Measurements from ENCODE around the gene NSUN7.

Gene NSUN7

DNA sequence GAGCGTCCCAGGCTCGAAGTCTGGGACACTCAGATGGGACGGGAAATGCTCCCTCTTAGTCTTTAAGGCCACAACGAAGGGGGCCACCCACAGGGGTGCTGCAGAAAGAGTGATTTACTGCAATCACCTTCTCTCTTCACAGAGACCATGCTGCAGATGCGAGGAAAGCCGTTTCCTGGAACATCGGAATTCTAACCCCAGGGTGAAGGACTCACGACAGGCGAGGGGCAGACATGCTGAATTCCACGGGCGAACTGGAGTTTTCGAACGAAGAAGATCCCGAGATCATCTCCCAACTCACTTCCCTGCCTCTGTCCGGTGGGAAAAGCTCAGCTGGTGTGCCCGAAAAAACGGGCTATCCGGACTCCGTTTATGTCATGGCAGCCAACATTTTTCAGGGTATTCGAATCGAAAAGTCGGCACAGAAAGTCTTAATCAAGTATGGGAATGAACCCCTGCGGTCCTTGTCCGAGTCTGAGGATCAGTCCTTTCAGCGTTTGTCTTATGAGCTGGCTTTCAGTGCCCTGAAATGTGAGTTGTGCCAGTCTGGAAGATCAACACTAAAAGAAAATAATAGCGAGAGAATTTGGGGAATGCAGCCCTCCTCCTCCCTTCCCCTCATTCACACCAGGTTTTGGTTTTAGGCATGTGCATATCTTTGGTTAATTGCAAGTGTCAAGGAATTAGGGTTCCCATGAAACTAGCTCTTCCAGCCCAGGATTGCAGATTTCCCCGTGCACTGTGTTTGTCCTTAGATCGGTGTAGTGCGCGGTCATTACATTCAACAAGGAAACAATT lies 905 bp downstream of the NSUN7 start:
- TF ChIP-seq, protein P1, sequence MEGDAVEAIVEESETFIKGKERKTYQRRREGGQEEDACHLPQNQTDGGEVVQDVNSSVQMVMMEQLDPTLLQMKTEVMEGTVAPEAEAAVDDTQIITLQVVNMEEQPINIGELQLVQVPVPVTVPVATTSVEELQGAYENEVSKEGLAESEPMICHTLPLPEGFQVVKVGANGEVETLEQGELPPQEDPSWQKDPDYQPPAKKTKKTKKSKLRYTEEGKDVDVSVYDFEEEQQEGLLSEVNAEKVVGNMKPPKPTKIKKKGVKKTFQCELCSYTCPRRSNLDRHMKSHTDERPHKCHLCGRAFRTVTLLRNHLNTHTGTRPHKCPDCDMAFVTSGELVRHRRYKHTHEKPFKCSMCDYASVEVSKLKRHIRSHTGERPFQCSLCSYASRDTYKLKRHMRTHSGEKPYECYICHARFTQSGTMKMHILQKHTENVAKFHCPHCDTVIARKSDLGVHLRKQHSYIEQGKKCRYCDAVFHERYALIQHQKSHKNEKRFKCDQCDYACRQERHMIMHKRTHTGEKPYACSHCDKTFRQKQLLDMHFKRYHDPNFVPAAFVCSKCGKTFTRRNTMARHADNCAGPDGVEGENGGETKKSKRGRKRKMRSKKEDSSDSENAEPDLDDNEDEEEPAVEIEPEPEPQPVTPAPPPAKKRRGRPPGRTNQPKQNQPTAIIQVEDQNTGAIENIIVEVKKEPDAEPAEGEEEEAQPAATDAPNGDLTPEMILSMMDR (IDR thresholded peaks at IDR 0.05), result no peak
- Histone ChIP-seq H3K27me3 (no peaks in the 10 kb centered on the region), H3K36me3 (no peaks in the 10 kb centered on the region), H3K4me3 (peak overlapping the region; percentile 65 to 77), H3K9me3 (no peaks in the 10 kb centered on the region), H3K4me1 (peaks cover 0 to 16% (median 2%) of the 10 kb centered on the region in 4 donors), H3K27ac (peak overlapping the region; percentile 72 to 83)
- no peak for DNase-seq
- intact Hi-C loops (cut with DNase I; ENCODE audit: low total_unique reads), result no loop called here

DNA sequence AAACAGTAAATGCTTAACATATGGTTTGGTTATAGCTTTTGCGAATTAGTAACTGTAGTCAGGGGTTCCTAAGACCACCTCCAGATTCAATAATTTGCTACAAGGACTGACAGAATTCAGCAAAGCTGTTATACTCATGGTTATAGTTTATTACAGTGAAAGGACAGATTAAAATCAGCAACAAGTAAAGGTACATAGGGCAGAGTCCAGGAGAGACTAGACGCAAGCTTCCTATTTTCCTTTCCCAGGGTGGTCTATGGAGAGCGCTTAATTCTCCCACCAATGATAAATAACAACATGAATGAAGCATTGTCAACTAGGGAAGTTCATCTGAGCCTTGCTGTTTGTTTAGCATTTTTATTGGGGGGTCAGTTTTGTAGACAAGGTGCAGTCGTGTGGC lies 5.9 kb downstream of the NSUN7 start:
- no peaks in the 10 kb centered on the region for H3K27me3 ChIP-seq
- intact Hi-C loops (cut with DNase I; ENCODE audit: low total_unique reads), result no loop called here
- no peak overlapping the region for H3K4me3 ChIP-seq
- no peak for DNase-seq
- no peaks in the 10 kb centered on the region for H3K9me3 ChIP-seq
- H3K4me1 ChIP-seq, result peaks cover 0 to 9% (median 0%) of the 10 kb centered on the region in 4 donors
- H3K27ac ChIP-seq, result no peak overlapping the region
- no peaks in the 10 kb centered on the region for H3K36me3 ChIP-seq
- TF ChIP-seq, protein P1 (IDR thresholded peaks at IDR 0.05), result no peak

DNA sequence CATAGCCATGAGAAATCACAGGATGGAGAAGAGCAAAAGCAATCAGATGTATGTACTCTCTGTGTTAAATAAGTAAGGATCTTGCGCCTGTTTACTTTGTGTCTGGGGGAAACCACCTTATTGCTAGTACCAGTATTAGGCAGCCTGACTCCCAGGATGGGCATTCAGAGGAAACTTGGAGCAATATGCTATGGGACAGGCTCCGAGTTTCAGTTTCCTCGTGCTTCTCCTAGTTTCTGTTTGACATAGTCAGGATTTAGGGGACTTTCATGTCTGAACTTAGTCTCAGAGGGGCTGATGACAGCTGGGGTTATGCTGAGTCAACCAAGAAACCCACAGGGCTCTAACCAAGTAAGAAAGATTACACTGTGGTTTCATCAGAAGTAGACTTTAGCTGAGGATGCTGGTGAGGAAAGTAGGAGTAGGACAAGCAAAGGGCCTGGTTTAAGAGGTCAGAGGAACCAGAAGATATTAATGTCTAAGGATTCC lies 13.5 kb downstream of the NSUN7 start:
- H3K36me3 ChIP-seq, result peaks cover 0 to 8% (median 0%) of the 10 kb centered on the region in 3 donors
- intact Hi-C loops (cut with DNase I; ENCODE audit: low total_unique reads), result no loop called here
- H3K4me3 ChIP-seq, result no peak overlapping the region
- TF ChIP-seq, protein P1 (IDR thresholded peaks at IDR 0.05), result no peak
- H3K27ac ChIP-seq, result no peak overlapping the region
- DNase-seq, result no peak
- no peaks in the 10 kb centered on the region for H3K4me1 ChIP-seq
- H3K9me3 ChIP-seq, result no peaks in the 10 kb centered on the region
- H3K27me3 ChIP-seq, result no peaks in the 10 kb centered on the region

DNA sequence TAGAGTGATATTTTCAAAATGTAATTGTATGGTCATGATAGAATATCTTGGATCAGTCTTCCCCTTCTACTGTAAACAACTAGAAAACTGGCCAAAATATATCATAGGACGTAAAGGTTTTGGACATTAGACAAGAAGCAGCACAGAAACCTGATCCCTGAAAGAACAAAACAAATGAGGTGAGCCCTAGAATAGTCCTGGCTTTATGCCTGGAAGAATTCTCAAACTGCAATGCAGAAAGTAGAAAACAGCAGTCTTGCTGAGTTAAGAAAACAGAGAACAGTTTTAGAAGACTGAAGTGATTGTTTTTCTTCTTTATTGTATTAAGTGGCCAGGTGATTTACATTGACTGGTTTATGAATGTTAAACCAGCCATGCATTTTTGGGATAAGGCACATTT lies 19.5 kb downstream of the NSUN7 start:
- Histone ChIP-seq H3K4me1 (no peaks in the 10 kb centered on the region), H3K36me3 (peaks cover 0 to 3% (median 0%) of the 10 kb centered on the region in 3 donors), H3K9me3 (no peaks in the 10 kb centered on the region), H3K4me3 (no peak overlapping the region), H3K27me3 (no peaks in the 10 kb centered on the region), H3K27ac (no peak overlapping the region)
- no peak for DNase-seq
- TF ChIP-seq, protein P1 (IDR thresholded peaks at IDR 0.05), result no peak
- intact Hi-C loops (cut with DNase I; ENCODE audit: low total_unique reads), result no loop called here

DNA sequence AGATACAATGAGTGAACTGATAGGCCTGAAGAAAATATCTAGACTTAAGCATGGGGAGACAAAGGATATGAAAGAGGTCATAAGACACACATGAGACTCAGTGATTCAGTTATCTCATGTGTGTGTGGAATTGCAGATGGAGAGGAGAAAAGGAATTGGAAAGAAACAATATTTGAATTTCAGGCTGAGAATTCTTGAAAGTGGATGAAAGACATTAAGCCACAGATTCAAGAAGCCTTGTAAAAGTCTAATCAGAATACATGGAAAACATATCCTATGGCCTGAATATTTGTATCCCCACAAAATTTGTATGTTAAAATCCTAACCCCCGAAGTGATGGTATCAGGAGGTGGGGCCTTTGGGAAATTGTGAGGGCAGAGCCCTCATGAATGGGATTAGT lies 28.3 kb downstream of the NSUN7 start:
- intact Hi-C loops (cut with DNase I; ENCODE audit: low total_unique reads), result no loop called here
- Histone ChIP-seq H3K36me3 (peaks cover 29 to 41% (median 32%) of the 10 kb centered on the region in 3 donors), H3K9me3 (peaks cover 0 to 7% (median 0%) of the 10 kb centered on the region in 3 donors), H3K4me1 (no peaks in the 10 kb centered on the region), H3K27me3 (no peaks in the 10 kb centered on the region), H3K4me3 (no peak overlapping the region), H3K27ac (no peak overlapping the region)
- TF ChIP-seq, protein P1 (IDR thresholded peaks at IDR 0.05), result no peak
- DNase-seq, result no peak

Measured in tibial artery (tissue), 4 donors.